ENCODE data around the gene EGFR. TPM values are rescaled to one million over a fixed set of nuclear protein-coding genes. Genes with fewer than 3 reads are reported as not detected.

The EGFR gene
- polyA plus RNA-seq, 1 of the 3 experiments (the other 2 are of a cell fraction): 37.6 TPM

DNA sequence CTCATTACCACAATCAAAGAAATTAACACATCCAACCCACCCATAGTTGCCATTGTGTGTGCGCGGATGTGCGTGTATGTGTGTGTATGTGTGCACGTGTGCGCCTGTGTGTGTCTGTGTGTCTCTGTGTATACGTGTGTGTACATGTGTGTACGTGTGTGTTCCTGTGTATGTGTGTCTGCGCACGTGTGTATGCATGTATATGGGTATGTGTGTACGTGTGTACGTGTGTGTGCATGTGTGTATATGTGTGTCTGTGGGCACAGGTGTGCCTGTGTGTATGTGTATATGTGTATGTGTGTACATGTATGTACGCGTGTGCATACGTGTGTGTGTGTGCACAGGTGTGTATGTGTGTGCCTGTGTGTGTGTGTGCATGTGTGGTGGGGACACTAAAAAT is 48.9 kb downstream of the EGFR start (continued):
- TF ChIP-seq, protein P1, sequence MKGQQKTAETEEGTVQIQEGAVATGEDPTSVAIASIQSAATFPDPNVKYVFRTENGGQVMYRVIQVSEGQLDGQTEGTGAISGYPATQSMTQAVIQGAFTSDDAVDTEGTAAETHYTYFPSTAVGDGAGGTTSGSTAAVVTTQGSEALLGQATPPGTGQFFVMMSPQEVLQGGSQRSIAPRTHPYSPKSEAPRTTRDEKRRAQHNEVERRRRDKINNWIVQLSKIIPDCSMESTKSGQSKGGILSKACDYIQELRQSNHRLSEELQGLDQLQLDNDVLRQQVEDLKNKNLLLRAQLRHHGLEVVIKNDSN (IDR thresholded peaks at IDR 0.05; ENCODE audit: borderline replicate concordance, low read depth): no peak
- TF ChIP-seq, protein P2, sequence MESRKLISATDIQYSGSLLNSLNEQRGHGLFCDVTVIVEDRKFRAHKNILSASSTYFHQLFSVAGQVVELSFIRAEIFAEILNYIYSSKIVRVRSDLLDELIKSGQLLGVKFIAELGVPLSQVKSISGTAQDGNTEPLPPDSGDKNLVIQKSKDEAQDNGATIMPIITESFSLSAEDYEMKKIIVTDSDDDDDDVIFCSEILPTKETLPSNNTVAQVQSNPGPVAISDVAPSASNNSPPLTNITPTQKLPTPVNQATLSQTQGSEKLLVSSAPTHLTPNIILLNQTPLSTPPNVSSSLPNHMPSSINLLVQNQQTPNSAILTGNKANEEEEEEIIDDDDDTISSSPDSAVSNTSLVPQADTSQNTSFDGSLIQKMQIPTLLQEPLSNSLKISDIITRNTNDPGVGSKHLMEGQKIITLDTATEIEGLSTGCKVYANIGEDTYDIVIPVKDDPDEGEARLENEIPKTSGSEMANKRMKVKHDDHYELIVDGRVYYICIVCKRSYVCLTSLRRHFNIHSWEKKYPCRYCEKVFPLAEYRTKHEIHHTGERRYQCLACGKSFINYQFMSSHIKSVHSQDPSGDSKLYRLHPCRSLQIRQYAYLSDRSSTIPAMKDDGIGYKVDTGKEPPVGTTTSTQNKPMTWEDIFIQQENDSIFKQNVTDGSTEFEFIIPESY (IDR thresholded peaks at IDR 0.05; ENCODE audit: borderline replicate concordance, low read depth): no peak
- no peak for TF ChIP-seq MXI1 (IDR thresholded peaks at IDR 0.05; ENCODE audit: low read depth, low read length)
- no peak for TF ChIP-seq ELF1 (IDR thresholded peaks at IDR 0.05)
- TF ChIP-seq MEF2A (IDR thresholded peaks at IDR 0.05; ENCODE audit: borderline replicate concordance, low read depth): no peak

DNA sequence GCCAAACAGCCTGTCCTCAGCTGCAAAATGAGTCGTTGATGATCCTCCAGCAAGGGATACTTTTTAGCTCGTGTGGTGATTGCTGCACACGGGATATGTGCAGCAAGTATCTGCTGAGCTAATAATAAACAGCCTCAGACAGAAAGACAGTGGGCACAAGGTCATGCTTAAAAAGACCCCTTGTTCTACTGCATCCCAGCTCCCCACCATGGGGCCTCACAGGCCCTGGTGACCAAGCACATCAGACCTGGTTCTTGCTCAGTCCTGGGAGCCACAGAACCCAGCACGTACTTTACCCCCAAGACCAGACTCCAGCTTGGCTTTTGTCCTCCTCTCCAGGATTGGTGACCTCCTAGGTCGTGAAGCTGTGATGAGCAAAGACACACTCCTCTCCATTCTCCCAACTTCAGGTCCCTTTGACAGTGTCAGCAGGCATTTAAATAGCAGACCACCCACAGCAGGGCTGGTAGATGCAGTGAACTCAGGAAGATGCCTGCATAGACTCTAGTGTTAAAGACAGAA is 50.5 kb downstream of the EGFR start:
- TF ChIP-seq, protein P1 (IDR thresholded peaks at IDR 0.05; ENCODE audit: borderline replicate concordance, low read depth): no peak
- TF ChIP-seq, protein P3, sequence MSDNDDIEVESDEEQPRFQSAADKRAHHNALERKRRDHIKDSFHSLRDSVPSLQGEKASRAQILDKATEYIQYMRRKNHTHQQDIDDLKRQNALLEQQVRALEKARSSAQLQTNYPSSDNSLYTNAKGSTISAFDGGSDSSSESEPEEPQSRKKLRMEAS (IDR thresholded peaks at IDR 0.05; ENCODE audit: low read depth): no peak
- TF ChIP-seq TCF12 (IDR thresholded peaks at IDR 0.05): no peak
- TF ChIP-seq FOSL2 (IDR thresholded peaks at IDR 0.05; ENCODE audit: borderline replicate concordance, low read depth): no peak
- TF ChIP-seq EZH2phosphoT487 (IDR thresholded peaks at IDR 0.05; ENCODE audit: borderline replicate concordance, low read depth): no peak
- TF ChIP-seq FOXJ3 (CRISPR knock-in tag; IDR thresholded peaks at IDR 0.05): no peak

More for the DNA sequence above, 50.5 kb downstream of the EGFR start:
- no peaks in the 10 kb centered on the region for H3K9me2 ChIP-seq
- no peak overlapping the region for H2AFZ ChIP-seq (ENCODE audit: low read depth)
- no peak overlapping the region for H3K4me3 ChIP-seq (ENCODE audit: low read depth in 2 of 2, low read length in 1 of 2)
- no peak overlapping the region for H3K9ac ChIP-seq
- H3K4me2 ChIP-seq: no peak overlapping the region; the same call in 1 of the 2 replicates
- no peak overlapping the region; a peak in 1 of 4 replicates for H3K27ac ChIP-seq (ENCODE audit: low read depth in 2 of 2, low read length in 1 of 2)
- H3K9me3 ChIP-seq: no peaks in the 10 kb centered on the region
- ChIA-PET POLR2A (no interaction called here), CTCF (interaction anchor here (0.9 to 1.9 kb wide), 4 partner anchors 16 to 296 kb away, joined by 3 to 7 read pairs (median 3); no protein-coding TSS in a partner anchor)
- no peaks in the 10 kb centered on the region for H3K27me3 ChIP-seq (ENCODE audit: insufficient read depth)
- peaks cover 44% of the 10 kb centered on the region for H3F3A ChIP-seq (replicated peaks; ENCODE audit: insufficient read depth)
- no peak for DNase-seq
- H3K79me2 ChIP-seq (ENCODE audit: insufficient read depth): peaks cover 85% of the 10 kb centered on the region
- WGBS (ENCODE audit: low lambda C conversion rate): 65% methylated on average over 5 of the region's 5 CpGs
- peaks cover 3 to 28% of the 10 kb centered on the region in 2 experiments for H3K36me3 ChIP-seq (replicated peaks in 1 of 2; ENCODE audit: control insufficient read depth in 1 of 2, insufficient read depth in 2 of 2, low read length in 1 of 2)
- H3K4me1 ChIP-seq (ENCODE audit: control insufficient read depth in 1 of 2, insufficient read depth in 2 of 2, low read depth in 1 of 2, low read length in 1 of 2): peaks cover 17 to 62% of the 10 kb centered on the region in 2 experiments
- H4K20me1 ChIP-seq (ENCODE audit: insufficient read depth): no peaks in the 10 kb centered on the region; the same call in 1 of the 2 replicates

All from SK-N-SH (cell line).